ENCODE results near the gene COPZ2.

COPZ2 gene

DNA sequence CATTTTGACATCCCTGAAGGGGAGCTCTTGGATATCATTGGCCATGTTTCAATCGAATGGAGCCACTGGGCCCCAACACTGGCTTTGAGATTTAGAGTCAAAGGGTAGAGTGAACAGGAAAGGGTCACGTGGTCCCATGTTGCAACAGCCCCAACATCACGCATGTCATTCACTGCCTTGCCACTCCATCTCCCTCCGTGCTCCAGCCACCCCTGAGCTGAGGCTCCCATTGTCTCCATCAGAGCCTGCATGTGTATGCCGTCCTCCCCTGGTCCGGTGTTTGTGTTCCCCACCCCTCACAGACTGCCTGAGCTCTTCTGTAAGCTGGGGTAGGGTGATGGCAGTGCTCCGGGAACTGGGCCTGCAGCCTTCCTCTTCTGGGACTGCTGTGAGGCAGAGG lies 22.7 kb upstream of the COPZ2 start:
- TF ChIP-seq ZFX (IDR thresholded peaks at IDR 0.05): no peak
- TF ChIP-seq, protein P1, sequence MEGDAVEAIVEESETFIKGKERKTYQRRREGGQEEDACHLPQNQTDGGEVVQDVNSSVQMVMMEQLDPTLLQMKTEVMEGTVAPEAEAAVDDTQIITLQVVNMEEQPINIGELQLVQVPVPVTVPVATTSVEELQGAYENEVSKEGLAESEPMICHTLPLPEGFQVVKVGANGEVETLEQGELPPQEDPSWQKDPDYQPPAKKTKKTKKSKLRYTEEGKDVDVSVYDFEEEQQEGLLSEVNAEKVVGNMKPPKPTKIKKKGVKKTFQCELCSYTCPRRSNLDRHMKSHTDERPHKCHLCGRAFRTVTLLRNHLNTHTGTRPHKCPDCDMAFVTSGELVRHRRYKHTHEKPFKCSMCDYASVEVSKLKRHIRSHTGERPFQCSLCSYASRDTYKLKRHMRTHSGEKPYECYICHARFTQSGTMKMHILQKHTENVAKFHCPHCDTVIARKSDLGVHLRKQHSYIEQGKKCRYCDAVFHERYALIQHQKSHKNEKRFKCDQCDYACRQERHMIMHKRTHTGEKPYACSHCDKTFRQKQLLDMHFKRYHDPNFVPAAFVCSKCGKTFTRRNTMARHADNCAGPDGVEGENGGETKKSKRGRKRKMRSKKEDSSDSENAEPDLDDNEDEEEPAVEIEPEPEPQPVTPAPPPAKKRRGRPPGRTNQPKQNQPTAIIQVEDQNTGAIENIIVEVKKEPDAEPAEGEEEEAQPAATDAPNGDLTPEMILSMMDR (conservative IDR thresholded peaks at IDR 0.05): no peak
- no peak overlapping the region for H3K27ac ChIP-seq

DNA sequence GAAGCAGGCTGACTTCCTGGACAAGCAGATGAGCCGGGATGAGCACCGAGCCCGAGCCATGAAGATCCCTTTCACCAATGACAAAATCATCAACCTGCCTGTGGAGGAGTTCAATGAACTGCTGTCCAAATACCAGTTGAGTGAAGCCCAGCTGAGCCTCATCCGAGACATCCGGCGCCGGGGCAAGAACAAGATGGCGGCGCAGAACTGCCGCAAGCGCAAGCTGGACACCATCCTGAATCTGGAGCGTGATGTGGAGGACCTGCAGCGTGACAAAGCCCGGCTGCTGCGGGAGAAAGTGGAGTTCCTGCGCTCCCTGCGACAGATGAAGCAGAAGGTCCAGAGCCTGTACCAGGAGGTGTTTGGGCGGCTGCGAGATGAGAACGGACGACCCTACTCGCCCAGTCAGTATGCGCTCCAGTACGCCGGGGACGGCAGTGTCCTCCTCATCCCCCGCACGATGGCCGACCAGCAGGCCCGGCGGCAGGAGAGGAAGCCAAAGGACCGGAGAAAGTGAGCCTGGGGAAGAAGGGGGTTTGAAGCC lies 21.6 kb upstream of the COPZ2 start:
- TF ChIP-seq, protein P1 (conservative IDR thresholded peaks at IDR 0.05): no peak
- TF ChIP-seq ZFX (IDR thresholded peaks at IDR 0.05): no peak
- H3K27ac ChIP-seq: no peak overlapping the region

DNA sequence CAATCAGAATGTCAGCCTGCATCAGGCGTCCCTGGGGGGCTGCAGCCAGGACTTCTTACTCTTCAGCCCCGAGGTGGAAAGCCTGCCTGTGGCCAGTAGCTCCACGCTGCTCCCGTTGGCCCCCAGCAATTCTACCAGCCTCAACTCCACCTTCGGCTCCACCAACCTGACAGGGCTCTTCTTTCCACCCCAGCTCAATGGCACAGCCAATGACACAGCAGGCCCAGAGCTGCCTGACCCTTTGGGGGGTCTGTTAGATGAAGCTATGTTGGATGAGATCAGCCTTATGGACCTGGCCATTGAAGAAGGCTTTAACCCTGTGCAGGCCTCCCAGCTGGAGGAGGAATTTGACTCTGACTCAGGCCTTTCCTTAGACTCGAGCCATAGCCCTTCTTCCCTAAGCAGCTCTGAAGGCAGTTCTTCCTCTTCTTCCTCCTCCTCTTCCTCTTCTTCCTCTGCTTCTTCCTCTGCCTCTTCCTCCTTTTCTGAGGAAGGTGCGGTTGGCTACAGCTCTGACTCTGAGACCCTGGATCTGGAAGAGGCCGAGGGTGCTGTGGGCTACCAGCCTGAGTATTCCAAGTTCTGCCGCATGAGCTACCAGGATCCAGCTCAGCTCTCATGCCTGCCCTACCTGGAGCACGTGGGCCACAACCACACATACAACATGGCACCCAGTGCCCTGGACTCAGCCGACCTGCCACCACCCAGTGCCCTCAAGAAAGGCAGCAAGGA lies 21.0 kb upstream of the COPZ2 start:
- no peak for TF ChIP-seq ZFX (IDR thresholded peaks at IDR 0.05)
- TF ChIP-seq, protein P1 (conservative IDR thresholded peaks at IDR 0.05): no peak
- no peak overlapping the region for H3K27ac ChIP-seq

DNA sequence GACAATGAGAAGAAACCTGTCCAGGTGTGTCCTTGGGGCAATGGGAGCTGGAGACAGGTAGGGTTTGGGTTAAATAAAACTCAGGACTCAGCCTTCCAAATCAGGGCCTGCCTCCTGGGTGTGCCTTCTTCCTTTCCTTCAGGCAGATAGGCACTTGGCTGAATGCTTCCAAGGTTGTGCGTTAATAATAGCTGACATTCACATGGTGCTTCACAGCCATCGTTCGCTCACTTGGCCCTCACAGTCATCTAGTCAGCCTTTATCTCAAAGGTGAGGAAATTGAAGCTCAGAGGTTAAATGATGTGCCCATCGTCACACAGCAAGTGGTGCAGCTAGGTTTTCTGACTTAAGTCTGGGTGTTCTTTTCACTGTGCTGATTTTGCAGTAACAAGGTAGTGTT lies 20.0 kb upstream of the COPZ2 start:
- no peak overlapping the region for H3K27ac ChIP-seq
- no peak for TF ChIP-seq ZFX (IDR thresholded peaks at IDR 0.05)
- TF ChIP-seq, protein P1 (conservative IDR thresholded peaks at IDR 0.05): no peak

DNA sequence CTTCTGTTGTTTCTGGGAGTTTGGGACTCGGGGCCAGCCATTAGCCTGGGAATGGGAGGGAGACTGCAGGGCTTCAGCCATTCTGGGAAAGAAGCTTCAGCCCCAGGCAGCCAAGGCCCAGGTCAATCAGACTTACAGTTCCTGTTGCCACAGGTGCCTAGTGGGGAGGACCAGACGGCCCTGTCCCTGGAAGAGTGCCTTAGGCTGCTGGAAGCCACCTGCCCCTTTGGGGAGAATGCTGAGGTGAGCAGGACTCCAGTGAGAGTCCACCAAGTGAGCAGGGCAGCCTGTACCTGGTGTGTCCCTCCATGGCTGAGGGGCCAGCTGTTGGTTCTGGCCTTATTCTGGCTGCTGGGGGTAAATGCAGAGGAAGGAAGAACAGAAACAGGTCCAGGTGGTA lies 19.3 kb upstream of the COPZ2 start:
- TF ChIP-seq, protein P1 (conservative IDR thresholded peaks at IDR 0.05): no peak
- TF ChIP-seq ZFX (IDR thresholded peaks at IDR 0.05): no peak
- no peak overlapping the region; the same call in 1 of the 2 replicates for H3K27ac ChIP-seq

DNA sequence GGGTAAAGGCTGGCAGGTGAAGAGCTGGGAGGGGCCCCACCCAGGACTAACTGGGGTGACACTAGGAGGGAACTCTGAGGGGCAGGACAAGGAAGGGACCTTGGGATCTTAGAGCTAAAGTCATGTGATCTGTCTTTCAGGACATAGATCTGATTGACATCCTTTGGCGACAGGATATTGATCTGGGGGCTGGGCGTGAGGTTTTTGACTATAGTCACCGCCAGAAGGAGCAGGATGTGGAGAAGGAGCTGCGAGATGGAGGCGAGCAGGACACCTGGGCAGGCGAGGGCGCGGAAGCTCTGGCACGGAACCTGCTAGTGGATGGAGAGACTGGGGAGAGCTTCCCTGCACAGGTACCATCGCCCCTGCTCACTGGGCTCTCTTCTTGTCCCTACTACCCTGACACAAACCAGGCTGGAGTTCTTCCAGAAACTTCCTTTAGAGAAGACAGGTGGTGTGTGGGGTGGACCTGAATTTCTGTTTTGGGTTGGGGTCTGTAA lies 18.7 kb upstream of the COPZ2 start:
- no peak for TF ChIP-seq ZFX (IDR thresholded peaks at IDR 0.05)
- TF ChIP-seq, protein P1 (conservative IDR thresholded peaks at IDR 0.05): no peak
- H3K27ac ChIP-seq: peak overlapping the region; percentile 50; the same call in 1 of the 2 replicates

DNA sequence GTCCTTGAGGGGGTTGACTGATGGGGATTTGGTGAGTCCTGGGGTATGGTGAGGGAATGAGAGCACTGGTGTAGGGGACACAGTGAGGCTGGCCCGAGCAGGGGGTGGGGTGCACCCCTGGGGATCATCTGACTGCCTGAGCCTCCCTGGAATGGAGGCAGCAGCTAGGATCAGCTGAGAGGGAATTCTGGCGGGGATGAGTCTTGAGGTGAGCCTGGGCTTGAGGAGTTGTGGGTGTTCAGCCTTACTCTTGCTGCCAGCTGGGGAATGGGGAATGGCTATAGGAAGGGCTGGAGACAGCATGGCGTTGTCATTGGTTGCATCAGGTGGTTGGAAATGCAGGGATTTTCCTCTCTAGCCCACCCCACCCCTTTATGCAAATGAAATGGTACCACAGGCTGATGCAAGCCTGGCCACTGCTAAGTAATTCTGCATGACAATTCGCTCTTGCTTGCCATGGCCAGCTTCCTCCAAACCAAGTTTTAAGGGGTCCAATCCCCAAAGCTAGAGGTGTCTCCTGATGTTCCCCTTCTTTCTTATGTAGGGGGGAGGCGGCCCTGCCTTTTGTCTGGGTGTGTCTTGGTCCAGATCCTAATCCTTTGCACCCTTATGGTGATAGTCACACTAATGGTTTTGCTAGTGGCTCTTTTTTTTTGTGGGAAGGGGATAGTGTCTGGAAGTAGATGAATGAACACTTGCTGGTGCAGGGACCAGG lies 18.1 kb upstream of the COPZ2 start:
- peak overlapping the region; percentile 50 for H3K27ac ChIP-seq

More for the DNA sequence above, 18.1 kb upstream of the COPZ2 start:
- TF ChIP-seq, protein P1 (conservative IDR thresholded peaks at IDR 0.05): no peak
- no peak for TF ChIP-seq ZFX (IDR thresholded peaks at IDR 0.05)
